HTR-8/SVneo (cell line): ENCODE data around the gene EVA1B.
A peak's percentile ranks its signal among the peaks of the same experiment; 100 is the strongest.

ENCODE experiments used
- DNase-seq: peaks from one replicate; pipeline ENCODE4 v3.0.0; 2011; ENCODE audit warnings: low spot score, mixed read lengths; ENCODE audit not compliant: insufficient read length
- FAIRE-seq: peaks from 2 replicates; lab custom pipeline; 2011; peaks lifted over from hg19 to GRCh38; lab: Jason Lieb, UNC

The EVA1B gene

GRCh38 chr1:36285443-36286101, 37.9 kb downstream of the EVA1B start:
- peak; percentile 23 for FAIRE-seq
- peak; percentile 65 for DNase-seq

DNA sequence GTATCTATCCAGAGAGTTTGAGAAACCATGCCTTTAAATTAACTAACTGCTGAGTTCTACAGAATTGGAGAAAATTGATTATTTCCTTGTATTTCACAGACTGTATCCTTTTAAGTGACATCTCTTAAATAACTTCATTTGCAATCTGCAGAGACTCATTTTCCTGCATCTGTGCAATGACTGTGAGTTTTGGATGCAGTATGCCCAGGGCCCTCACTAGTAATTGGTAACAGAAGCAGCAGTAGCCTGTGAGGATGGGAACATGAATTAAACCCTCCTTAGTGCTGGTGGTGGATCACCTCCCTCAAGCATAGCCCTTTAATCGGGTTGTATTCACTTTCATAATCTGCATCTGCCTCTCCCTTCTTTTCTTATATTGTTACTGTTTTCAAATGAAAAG, 38.9 kb downstream of the EVA1B start:
- FAIRE-seq (no peak), DNase-seq (no peak)

DNA sequence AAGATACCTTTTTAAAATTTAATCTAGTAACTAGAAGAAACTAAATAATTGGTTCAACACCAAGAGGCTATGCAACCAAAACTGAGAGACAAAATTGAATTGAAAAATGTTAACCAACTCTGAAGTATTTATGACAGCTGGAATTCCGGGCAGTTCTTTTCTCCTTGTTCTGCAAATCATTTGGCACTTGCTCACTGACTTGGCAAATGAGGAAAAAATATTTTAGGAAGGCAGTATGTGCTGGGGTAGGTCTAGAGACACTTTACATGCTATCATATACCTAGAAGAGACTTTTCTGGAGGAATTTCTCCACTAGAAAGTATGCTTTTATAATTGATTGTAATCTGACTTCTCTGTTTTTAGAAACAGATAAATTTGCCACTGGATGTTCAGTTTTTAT, 39.4 kb downstream of the EVA1B start:
- no peak for FAIRE-seq
- DNase-seq: no peak

DNA sequence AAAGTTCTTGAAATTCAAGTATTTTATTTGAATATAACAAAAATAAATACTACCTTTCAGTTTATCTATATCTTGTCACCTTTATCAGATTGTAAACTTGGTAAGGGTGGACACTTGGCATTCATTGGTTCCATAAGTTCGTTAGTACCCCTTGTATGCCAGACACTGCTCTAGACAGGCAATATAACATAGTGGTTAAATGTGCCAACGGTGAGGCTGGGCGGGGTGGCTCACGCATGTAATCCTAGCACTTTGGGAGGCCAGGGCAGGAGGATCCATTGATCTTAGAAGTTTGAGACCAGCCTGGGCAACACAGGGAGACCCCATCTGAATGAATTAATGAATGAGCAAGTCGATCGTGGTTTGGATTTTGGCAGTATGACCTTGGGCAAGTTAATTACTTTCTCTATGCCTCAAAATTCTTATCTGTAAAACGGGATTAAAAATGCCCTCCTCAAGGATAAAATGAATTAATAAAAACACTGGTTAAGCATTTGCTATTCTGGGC, 43.6 kb downstream of the EVA1B start:
- FAIRE-seq: no peak

GRCh38 chr1:36279110-36279788, 44.2 kb downstream of the EVA1B start:
- DNase-seq: no peak

More for the DNA sequence above, 43.6 kb downstream of the EVA1B start:
- DNase-seq: no peak

GRCh38 chr1:36276688-36277087, 46.8 kb downstream of the EVA1B start:
- FAIRE-seq (no peak), DNase-seq (no peak)

More at GRCh38 chr1:36279110-36279788, 44.2 kb downstream of the EVA1B start:
- FAIRE-seq: no peak

DNA sequence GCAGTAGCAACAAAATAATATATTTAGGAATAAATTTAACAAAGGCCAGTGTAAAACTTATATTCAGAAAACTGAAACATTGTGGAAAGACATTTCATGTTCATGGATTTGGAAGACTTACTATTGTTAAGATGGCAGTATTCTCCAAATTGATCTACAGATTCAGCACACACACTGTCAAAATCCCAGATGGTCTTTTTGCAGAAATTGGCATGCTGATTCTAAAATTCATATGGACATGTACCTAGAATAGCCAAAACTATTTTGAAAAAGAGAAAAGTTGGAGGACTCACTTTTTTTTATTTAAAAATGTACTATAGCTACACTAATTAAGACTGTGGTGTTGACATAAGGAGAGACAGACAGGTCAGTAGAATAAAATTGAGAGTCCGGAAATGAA, 49.2 kb downstream of the EVA1B start:
- DNase-seq: no peak
- no peak for FAIRE-seq

DNA sequence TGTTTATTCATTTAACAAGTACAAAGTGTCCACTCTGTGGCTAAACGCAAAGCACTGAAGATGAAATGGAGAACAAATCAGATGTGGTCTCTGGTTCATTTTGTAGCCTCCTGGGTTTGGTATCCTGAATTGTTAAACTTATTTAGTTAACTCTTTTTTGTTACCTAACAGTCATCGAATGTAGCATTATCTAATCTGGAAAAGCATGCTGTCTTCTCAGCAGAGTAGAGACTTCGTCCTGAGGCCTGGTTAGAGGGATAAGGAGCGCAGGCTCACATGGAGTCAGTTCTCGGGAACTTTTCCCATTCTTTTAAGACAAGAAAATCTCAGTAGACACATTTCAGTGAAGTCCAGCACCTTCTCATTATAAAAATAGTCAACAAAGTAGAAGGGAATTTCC, 50.4 kb downstream of the EVA1B start:
- DNase-seq: no peak
- FAIRE-seq: no peak
